Astrocyte (in vitro differentiated cells and primary cell): ENCODE measurements around the gene MAP4K2. TPM values are rescaled to one million over a fixed set of nuclear protein-coding genes. Genes with fewer than 3 reads are reported as not detected.

ENCODE experiments used
- DNase-seq: peaks from one replicate; pipeline ENCODE4 v3.0.0-alpha.2; 2010; ENCODE audit warnings: low read depth
- FAIRE-seq: peaks from 2 replicates; lab custom pipeline; 2011; peaks lifted over from hg19 to GRCh38; lab: Jason Lieb, UNC
- H2AFZ ChIP-seq: 2 replicates; pipeline ENCODE4 v1.6.0; 2012; ENCODE audit warnings: low read depth, low read length, inconsistent platforms
- H3K27ac ChIP-seq: 2 replicates; pipeline ENCODE4 v1.5.1; 2011; ENCODE audit warnings: low read depth, low read length, inconsistent platforms
- H3K27me3 ChIP-seq: 2 replicates; pipeline ENCODE4 v1.6.0; 2011; ENCODE audit warnings: low read length, inconsistent platforms; ENCODE audit not compliant: insufficient read depth
- H3K36me3 ChIP-seq: 2 replicates; pipeline ENCODE4 v1.5.1; 2011; ENCODE audit warnings: low read length, inconsistent platforms; ENCODE audit not compliant: insufficient read depth
- H3K4me1 ChIP-seq: 2 replicates; pipeline ENCODE4 v1.5.1; 2011; ENCODE audit warnings: low read length, inconsistent platforms; ENCODE audit not compliant: insufficient read depth
- H3K4me2 ChIP-seq: 2 replicates; pipeline ENCODE4 v1.6.0; 2012; ENCODE audit warnings: low read length, inconsistent platforms
- H3K4me3 ChIP-seq: 2 replicates; pipeline ENCODE4 v1.5.1; 2011; ENCODE audit warnings: low read depth, mild to moderate bottlenecking, low read length, inconsistent platforms; ENCODE audit not compliant: insufficient read depth
- H3K79me2 ChIP-seq: 2 replicates; pipeline ENCODE4 v1.6.0; 2012; ENCODE audit warnings: mild to moderate bottlenecking, low read length, inconsistent platforms; ENCODE audit not compliant: insufficient read depth
- H3K9ac ChIP-seq: 2 replicates; pipeline ENCODE4 v1.6.0; 2012; ENCODE audit warnings: mild to moderate bottlenecking, low read length, inconsistent platforms
- H3K9me3 ChIP-seq: 2 replicates; pipeline ENCODE4 v1.5.1; 2012; ENCODE audit warnings: low read depth, mild to moderate bottlenecking, low read length, inconsistent platforms; ENCODE audit not compliant: insufficient read depth
- H4K20me1 ChIP-seq: 2 replicates; pipeline ENCODE4 v1.6.0; 2012; ENCODE audit warnings: low read length, inconsistent platforms; ENCODE audit not compliant: insufficient read depth
- H3K27ac Mint-ChIP-seq: one replicate; pipeline ENCODE4 v1.8.0; 2021; ENCODE audit warnings: mild to moderate bottlenecking, mixed read lengths; ENCODE audit not compliant: unreplicated experiment
- H3K27me3 Mint-ChIP-seq: one replicate; pipeline ENCODE4 v1.8.0; 2021; ENCODE audit warnings: low read depth, mixed read lengths; ENCODE audit not compliant: unreplicated experiment
- H3K36me3 Mint-ChIP-seq: one replicate; pipeline ENCODE4 v1.8.0; 2021; ENCODE audit warnings: low read depth, mixed read lengths; ENCODE audit not compliant: unreplicated experiment
- H3K4me1 Mint-ChIP-seq: one replicate; pipeline ENCODE4 v1.8.0; 2021; ENCODE audit warnings: low read depth, mixed read lengths; ENCODE audit not compliant: unreplicated experiment
- H3K4me3 Mint-ChIP-seq: one replicate; pipeline ENCODE4 v1.8.0; 2021; ENCODE audit warnings: mild to moderate bottlenecking, moderate library complexity, mixed read lengths; ENCODE audit not compliant: unreplicated experiment
- H3K9me3 Mint-ChIP-seq: one replicate; pipeline ENCODE4 v1.8.0; 2021; ENCODE audit warnings: mild to moderate bottlenecking, mixed read lengths; ENCODE audit not compliant: unreplicated experiment
- EZH2 ChIP-seq: IDR thresholded peaks from 2 replicates; pipeline ENCODE4 v1.6.1; 2012; ENCODE audit warnings: mild to moderate bottlenecking, low read length, inconsistent platforms; ENCODE audit not compliant: insufficient read depth
- total RNA-seq: library from RNA; stranded (reverse); gene quantifications from 2 replicates; pipeline ENCODE4 v1.2.1, GENCODE V29; 2021
- TF ChIP-seq, protein P1 (sequence below): IDR thresholded peaks from 2 replicates; pipeline ENCODE4 v1.5.1; 2011; ENCODE audit warnings: low read depth, mild to moderate bottlenecking, inconsistent platforms, low read length, moderate library complexity; ENCODE audit not compliant: insufficient read depth

The MAP4K2 gene
- total RNA-seq, 1 donor from 2014 or later: 11.2 TPM

DNA sequence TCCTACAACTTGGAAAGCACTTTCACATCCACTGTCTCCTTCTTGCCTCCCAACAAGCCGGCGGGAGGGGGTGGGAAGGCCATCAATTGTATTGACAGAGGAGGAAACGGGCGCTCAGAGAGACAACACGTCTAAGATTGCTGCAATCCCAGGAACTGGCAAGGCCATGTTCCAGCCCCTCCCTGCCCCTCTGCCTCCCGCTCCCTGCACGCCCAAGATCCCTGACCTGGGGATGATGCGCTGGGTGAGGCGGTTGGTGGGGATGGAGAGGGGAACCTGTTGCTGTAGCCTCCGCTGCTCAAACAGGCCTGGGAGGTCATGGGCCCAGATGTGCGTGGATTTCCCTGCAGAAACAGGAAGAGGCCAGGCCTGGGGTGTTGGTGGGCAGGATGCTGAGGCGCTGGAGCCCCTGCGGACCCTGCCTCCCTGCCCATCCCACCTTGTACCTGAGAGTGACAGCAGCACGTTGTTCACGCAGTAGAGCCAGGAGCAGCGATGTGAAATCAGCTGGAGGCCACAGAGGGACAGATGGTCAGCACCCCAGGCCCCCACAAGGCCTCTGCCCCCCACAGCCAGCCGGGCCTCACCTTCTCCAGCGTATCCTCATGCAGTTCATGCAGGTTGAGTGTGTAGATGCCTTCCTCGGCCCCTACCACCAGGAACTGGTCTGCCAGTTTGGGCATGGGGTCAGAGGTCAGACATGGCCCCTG lies 6.8 kb downstream of the MAP4K2 start:
- Mint-ChIP-seq H3K27ac (no peak overlapping the region), H3K27me3 (no peaks in the 10 kb centered on the region), H3K9me3 (no peaks in the 10 kb centered on the region), H3K4me1 (no peaks in the 10 kb centered on the region), H3K36me3 (peaks cover 5% of the 10 kb centered on the region), H3K4me3 (no peak overlapping the region)
- Histone ChIP-seq H3K4me1 (no peaks in the 10 kb centered on the region), H3K36me3 (no peaks in the 10 kb centered on the region), H4K20me1 (no peaks in the 10 kb centered on the region), H3K27me3 (no peaks in the 10 kb centered on the region), H3K4me3 (no peak overlapping the region), H3K27ac (no peak overlapping the region), H3K9me3 (no peaks in the 10 kb centered on the region), H3K79me2 (no peaks in the 10 kb centered on the region), H2AFZ (no peak overlapping the region), H3K4me2 (no peak overlapping the region), H3K9ac (no peak overlapping the region)
- DNase-seq (no peak), FAIRE-seq (no peak)
- no peak for TF ChIP-seq EZH2
- TF ChIP-seq, protein P1, sequence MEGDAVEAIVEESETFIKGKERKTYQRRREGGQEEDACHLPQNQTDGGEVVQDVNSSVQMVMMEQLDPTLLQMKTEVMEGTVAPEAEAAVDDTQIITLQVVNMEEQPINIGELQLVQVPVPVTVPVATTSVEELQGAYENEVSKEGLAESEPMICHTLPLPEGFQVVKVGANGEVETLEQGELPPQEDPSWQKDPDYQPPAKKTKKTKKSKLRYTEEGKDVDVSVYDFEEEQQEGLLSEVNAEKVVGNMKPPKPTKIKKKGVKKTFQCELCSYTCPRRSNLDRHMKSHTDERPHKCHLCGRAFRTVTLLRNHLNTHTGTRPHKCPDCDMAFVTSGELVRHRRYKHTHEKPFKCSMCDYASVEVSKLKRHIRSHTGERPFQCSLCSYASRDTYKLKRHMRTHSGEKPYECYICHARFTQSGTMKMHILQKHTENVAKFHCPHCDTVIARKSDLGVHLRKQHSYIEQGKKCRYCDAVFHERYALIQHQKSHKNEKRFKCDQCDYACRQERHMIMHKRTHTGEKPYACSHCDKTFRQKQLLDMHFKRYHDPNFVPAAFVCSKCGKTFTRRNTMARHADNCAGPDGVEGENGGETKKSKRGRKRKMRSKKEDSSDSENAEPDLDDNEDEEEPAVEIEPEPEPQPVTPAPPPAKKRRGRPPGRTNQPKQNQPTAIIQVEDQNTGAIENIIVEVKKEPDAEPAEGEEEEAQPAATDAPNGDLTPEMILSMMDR: no peak

DNA sequence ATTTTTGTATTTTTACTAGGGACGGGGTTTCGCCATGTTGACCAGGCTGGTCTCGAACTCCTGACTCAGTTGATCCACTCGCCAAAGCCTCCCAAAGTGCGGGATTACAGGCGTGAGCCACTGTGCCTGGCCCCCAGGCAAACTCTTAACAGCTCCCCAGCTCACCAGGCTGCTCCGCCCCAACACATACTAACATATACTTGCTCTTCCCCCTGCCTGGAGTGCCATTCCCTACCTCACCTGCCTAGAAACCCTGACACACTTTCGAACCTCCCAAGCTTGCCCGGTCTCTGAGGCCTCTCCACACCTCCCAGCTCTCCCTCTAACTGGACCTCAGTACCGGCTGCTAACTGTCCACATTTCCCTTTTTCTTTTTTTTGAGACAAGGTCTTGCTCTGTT lies 8.5 kb downstream of the MAP4K2 start:
- no peak overlapping the region for H3K4me3 ChIP-seq
- Mint-ChIP-seq H3K9me3 (no peaks in the 10 kb centered on the region), H3K27me3 (no peaks in the 10 kb centered on the region), H3K36me3 (peaks cover 9% of the 10 kb centered on the region), H3K4me3 (no peak overlapping the region), H3K27ac (no peak overlapping the region), H3K4me1 (no peaks in the 10 kb centered on the region)
- H3K4me1 ChIP-seq: no peaks in the 10 kb centered on the region
- DNase-seq (no peak), FAIRE-seq (no peak)
- no peaks in the 10 kb centered on the region for H3K9me3 ChIP-seq
- H3K27me3 ChIP-seq: no peaks in the 10 kb centered on the region
- no peaks in the 10 kb centered on the region for H3K79me2 ChIP-seq
- no peak overlapping the region for H3K27ac ChIP-seq
- H2AFZ ChIP-seq: no peak overlapping the region
- H4K20me1 ChIP-seq: no peaks in the 10 kb centered on the region
- no peak overlapping the region for H3K9ac ChIP-seq
- no peak overlapping the region for H3K4me2 ChIP-seq
- no peaks in the 10 kb centered on the region for H3K36me3 ChIP-seq
- no peak for TF ChIP-seq EZH2
- TF ChIP-seq, protein P1: no peak
